ENCODE results near the gene UBXN10.

UBXN10 gene

GRCh38 chr1:20234788-20235535, 49.1 kb downstream of the UBXN10 start:
- no peak for DNase-seq (ENCODE audit: low read depth in 1 of 2, low spot score in 1 of 2)

GRCh38 chr1:20237646-20238045, 51.8 kb downstream of the UBXN10 start:
- no peak for DNase-seq (ENCODE audit: low read depth in 1 of 2, low spot score in 1 of 2)

- no peak for DNase-seq (ENCODE audit: low read depth in 1 of 2, low spot score in 1 of 2)
Measured at GRCh38 chr1:20240012-20240411, 54.1 kb downstream of the UBXN10 start.

- DNase-seq (ENCODE audit: low read depth in 1 of 2, low spot score in 1 of 2): no peak
Measured at GRCh38 chr1:20242890-20243479, 57.1 kb downstream of the UBXN10 start.

All from stimulated activated CD4-positive, alpha-beta T cell treated with anti-CD3 and anti-CD28 coated beads, Interleukin-15, amount 100 ng/mL, for 1 hour (primary cell).